GM18873 (cell line): ENCODE results near the gene BTBD6.

ENCODE experiments used
- ATAC-seq: cut with Tn5 transposase; IDR thresholded peaks from one replicate; pipeline ENCODE4 v1.9.1; 2021; ENCODE audit warnings: mild to moderate bottlenecking, moderate library complexity, moderate number of reproducible peaks; ENCODE audit not compliant: unreplicated experiment, low FRiP score

Gene BTBD6

GRCh38 chr14:105210266-105211025 lies 37.9 kb upstream of the BTBD6 start:
- ATAC-seq, result no peak

GRCh38 chr14:105211086-105211757 lies 37.1 kb upstream of the BTBD6 start:
- no peak for ATAC-seq

GRCh38 chr14:105211758-105212089 lies 36.6 kb upstream of the BTBD6 start:
- ATAC-seq, result no peak

- ATAC-seq, result no peak
These were observed 35.6 kb upstream of the BTBD6 start for GRCh38 chr14:105212541-105213300.

GRCh38 chr14:105213361-105213760 lies 35.0 kb upstream of the BTBD6 start:
- no peak for ATAC-seq

GRCh38 chr14:105214324-105214915 lies 33.9 kb upstream of the BTBD6 start:
- ATAC-seq, result no peak

GRCh38 chr14:105215602-105216001 lies 32.7 kb upstream of the BTBD6 start:
- ATAC-seq, result no peak

- ATAC-seq, result no peak
These were observed 31.7 kb upstream of the BTBD6 start for GRCh38 chr14:105216490-105217247.

- no peak for ATAC-seq
These were observed 30.6 kb upstream of the BTBD6 start for GRCh38 chr14:105217774-105218173.

GRCh38 chr14:105218611-105219010 lies 29.7 kb upstream of the BTBD6 start:
- no peak for ATAC-seq

- no peak for ATAC-seq
These were observed 29.2 kb upstream of the BTBD6 start for GRCh38 chr14:105219043-105219612.

- ATAC-seq, result no peak
These were observed 28.6 kb upstream of the BTBD6 start for GRCh38 chr14:105219753-105220152.

GRCh38 chr14:105220699-105221597 lies 27.4 kb upstream of the BTBD6 start:
- ATAC-seq, result no peak

- no peak for ATAC-seq
These were observed 26.6 kb upstream of the BTBD6 start for GRCh38 chr14:105221598-105222178.

GRCh38 chr14:105223260-105223659 lies 25.1 kb upstream of the BTBD6 start:
- no peak for ATAC-seq

GRCh38 chr14:105223770-105224544 lies 24.4 kb upstream of the BTBD6 start:
- ATAC-seq, result no peak

GRCh38 chr14:105224845-105225570 lies 23.3 kb upstream of the BTBD6 start:
- ATAC-seq, result no peak
